Ovary (tissue), 9 donors: ENCODE data around the gene TIPARP. TPM values are rescaled to one million over a fixed set of nuclear protein-coding genes. Genes with fewer than 3 reads are reported as not detected.
"Not testable (repeated sequence)": the region's sequence is repeated elsewhere in the genome, so short reads cannot be mapped to it uniquely, and the experiment has no call there.

Source experiments
- DNase-seq, 5 donors: peaks; one replicate each; pipeline ENCODE4 v3.0.0-alpha.2; 2019 to 2020
- H3K27ac ChIP-seq, 2 donors: fragments of 200-600 bp; one replicate each; pipeline versions ENCODE4 v1.5.1 to v1.8.0; 2019 to 2022
- H3K27me3 ChIP-seq: fragments of 200-600 bp; one replicate; pipeline ENCODE4 v1.8.0; 2022
- H3K36me3 ChIP-seq: fragments of 200-600 bp; sonication (generic); one replicate; pipeline ENCODE4 v1.5.1; 2019
- H3K4me1 ChIP-seq: one replicate; pipeline ENCODE4 v1.8.1; 2013; ENCODE audit warnings: mild to moderate bottlenecking, moderate library complexity; ENCODE audit not compliant: insufficient read depth
- H3K4me3 ChIP-seq: fragments of 200-600 bp; sonication (generic); one replicate; pipeline ENCODE4 v1.5.1; 2017
- H3K9me3 ChIP-seq, 2 donors: fragments of 200-600 bp in 1 of 2; sonication (generic) in 1 of 2; one replicate each; pipeline versions ENCODE4 v1.5.1 to v1.8.1; 2013 to 2019; ENCODE audit warnings: mild to moderate bottlenecking in 1 of 2, moderate library complexity in 1 of 2
- EP300 ChIP-seq: sonication (generic); formaldehyde crosslinking; IDR thresholded peaks from one replicate; pipeline ENCODE4 v1.6.1; 2017; ENCODE audit warnings: antibody characterized with exemption
- POLR2A ChIP-seq: fragments of 450-650 bp; IDR thresholded peaks from one replicate; pipeline ENCODE4 v1.6.1; 2017; ENCODE audit warnings: antibody characterized with exemption, mild to moderate bottlenecking, moderate library complexity
- WGBS, 3 donors: extraction: QIAGEN DNeasy Blood & Tissue Kit in 1 of 3; methylation state at CpG; one replicate each; pipeline versions ENCODE4 v1.1.5 to v1.1.7; 2013 to 2017; 5-methylcytosine and 5-hydroxymethylcytosine counted together
- intact Hi-C, 4 donors: fragments of 100-400 bp; cut with DNase I; formaldehyde crosslinking; loops; one replicate each; pipeline versions ENCODE4 v1.11.0 to v1.15.1; 2022 to 2023
- polyA plus RNA-seq, 2 donors: library from polyadenylated mRNA; stranded (reverse); fragments of 200-250 nt in 1 of 2; fragments of 350-450 nt in 1 of 2; fragmentation: Illumina TruSeq in 1 of 2; extraction: RNeasy Lipid Tissue Mini Kit (QIAGEN cat#74804) in 1 of 2; gene quantifications; one replicate each; pipeline ENCODE4 v1.2.3, GENCODE V29; 2013 to 2014
- total RNA-seq, 7 donors: library from RNA; depleted of rRNA in 2 of 7; stranded (reverse); fragments of >200 nt in 2 of 7; fragmentation: NEBNext Ultra II Directional in 3 of 7; extraction: Animal tissue kit (Norgen Biotek cat#: 25700) in 3 of 7; gene quantifications; one replicate each; pipeline versions ENCODE4 v1.1.0 to v1.2.4, GENCODE V29; 2016 to 2023
- TF ChIP-seq, protein P1 (sequence below), 3 donors: fragments of 450-650 bp in 2 of 3; fragments of 200-600 bp in 1 of 3; IDR thresholded peaks; one replicate each; pipeline versions ENCODE4 v1.5.1 to v1.8.0; 2016 to 2022; ENCODE audit warnings: antibody characterized with exemption in 3 of 3, mild to moderate bottlenecking in 1 of 3
- donor health status: DM: no; HTN: no; CAD: no; lungs with moderate emphysema.
- donor health status: DM: no; HTN: no; CAD: no.
- donor health status: Bipolar disorder and iron deficiency.
- donor health status: DM: yes; HTN: yes; CAD: no.
- donor health status: DM: no; HTN: no; CAD: no.
- donor health status: DM: yes; HTN: yes; CAD: no.

Gene TIPARP
- total and polyA plus RNA-seq, 9 donors: 11.3 to 109 (median 46.1) TPM

- Histone ChIP-seq H3K27me3 (no peaks in the 10 kb centered on the region), H3K4me1 (no peaks in the 10 kb centered on the region), H3K27ac (no peak overlapping the region), H3K36me3 (no peaks in the 10 kb centered on the region), H3K4me3 (no peak overlapping the region), H3K9me3 (no peaks in the 10 kb centered on the region)
- WGBS, 3 donors: 65 to 71% (median 67%) methylated on average over 4 of the region's 4 CpGs
- intact Hi-C loops: no loop called here
- no peak for DNase-seq
- TF ChIP-seq EP300 (no peak), POLR2A (no peak)
- TF ChIP-seq, protein P1, sequence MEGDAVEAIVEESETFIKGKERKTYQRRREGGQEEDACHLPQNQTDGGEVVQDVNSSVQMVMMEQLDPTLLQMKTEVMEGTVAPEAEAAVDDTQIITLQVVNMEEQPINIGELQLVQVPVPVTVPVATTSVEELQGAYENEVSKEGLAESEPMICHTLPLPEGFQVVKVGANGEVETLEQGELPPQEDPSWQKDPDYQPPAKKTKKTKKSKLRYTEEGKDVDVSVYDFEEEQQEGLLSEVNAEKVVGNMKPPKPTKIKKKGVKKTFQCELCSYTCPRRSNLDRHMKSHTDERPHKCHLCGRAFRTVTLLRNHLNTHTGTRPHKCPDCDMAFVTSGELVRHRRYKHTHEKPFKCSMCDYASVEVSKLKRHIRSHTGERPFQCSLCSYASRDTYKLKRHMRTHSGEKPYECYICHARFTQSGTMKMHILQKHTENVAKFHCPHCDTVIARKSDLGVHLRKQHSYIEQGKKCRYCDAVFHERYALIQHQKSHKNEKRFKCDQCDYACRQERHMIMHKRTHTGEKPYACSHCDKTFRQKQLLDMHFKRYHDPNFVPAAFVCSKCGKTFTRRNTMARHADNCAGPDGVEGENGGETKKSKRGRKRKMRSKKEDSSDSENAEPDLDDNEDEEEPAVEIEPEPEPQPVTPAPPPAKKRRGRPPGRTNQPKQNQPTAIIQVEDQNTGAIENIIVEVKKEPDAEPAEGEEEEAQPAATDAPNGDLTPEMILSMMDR (IDR thresholded peaks at IDR 0.05): no peak
Observed at GRCh38 chr3:156735471-156735870, 61.1 kb downstream of the TIPARP start.

GRCh38 chr3:156737049-156737448 lies 62.7 kb downstream of the TIPARP start:
- H3K27ac ChIP-seq, H3K36me3 ChIP-seq, intact Hi-C loops, H3K27me3 ChIP-seq, H3K4me1 ChIP-seq, DNase-seq, H3K4me3 ChIP-seq, H3K9me3 ChIP-seq: not testable (repeated sequence)
- 54 to 59% (median 57%) methylated on average over 3 of the region's 3 CpGs for WGBS, 3 donors

DNA sequence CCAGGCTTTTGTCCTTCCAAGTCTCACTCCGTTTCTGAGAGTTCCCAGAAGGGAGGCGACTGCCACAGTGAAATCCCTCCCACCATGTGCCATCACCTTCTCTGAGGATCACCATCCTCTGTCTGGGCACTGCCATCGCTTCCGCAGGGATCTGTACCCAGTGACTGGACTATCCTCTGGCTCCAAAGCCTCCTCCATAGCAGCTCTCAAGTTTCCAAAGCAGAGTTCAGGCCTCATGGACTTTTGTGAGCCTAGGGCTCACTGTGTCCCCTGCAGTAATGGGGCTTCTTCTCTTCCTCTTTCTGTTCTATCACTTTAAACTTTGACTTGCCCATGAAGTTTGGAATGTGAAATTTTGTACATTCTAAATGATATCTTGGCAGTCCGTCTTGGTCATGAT lies 63.9 kb downstream of the TIPARP start:
- H3K9me3 ChIP-seq: no peaks in the 10 kb centered on the region
- no peak overlapping the region for H3K4me3 ChIP-seq
- no peaks in the 10 kb centered on the region for H3K27me3 ChIP-seq
- TF ChIP-seq POLR2A (no peak), EP300 (no peak)
- TF ChIP-seq, protein P1 (IDR thresholded peaks at IDR 0.05): no peak
- H3K36me3 ChIP-seq: no peaks in the 10 kb centered on the region
- intact Hi-C loops: no loop called here
- no peak overlapping the region for H3K27ac ChIP-seq
- DNase-seq: no peak
- WGBS, 3 donors: 72 to 77% (median 74%) methylated on average over 5 of the region's 5 CpGs
- no peaks in the 10 kb centered on the region for H3K4me1 ChIP-seq

- Histone ChIP-seq H3K4me1 (no peaks in the 10 kb centered on the region), H3K27ac (no peak overlapping the region), H3K9me3 (no peaks in the 10 kb centered on the region), H3K4me3 (no peak overlapping the region), H3K36me3 (no peaks in the 10 kb centered on the region), H3K27me3 (no peaks in the 10 kb centered on the region)
- WGBS, 3 donors: 96 to 100% (median 97%) methylated on average over 2 of the region's 2 CpGs
- no peak for TF ChIP-seq EP300
- TF ChIP-seq POLR2A: no peak
- TF ChIP-seq, protein P1 (IDR thresholded peaks at IDR 0.05): no peak
- no peak for DNase-seq
- intact Hi-C loops: no loop called here
Observed at GRCh38 chr3:156739976-156740375, 65.6 kb downstream of the TIPARP start.

DNA sequence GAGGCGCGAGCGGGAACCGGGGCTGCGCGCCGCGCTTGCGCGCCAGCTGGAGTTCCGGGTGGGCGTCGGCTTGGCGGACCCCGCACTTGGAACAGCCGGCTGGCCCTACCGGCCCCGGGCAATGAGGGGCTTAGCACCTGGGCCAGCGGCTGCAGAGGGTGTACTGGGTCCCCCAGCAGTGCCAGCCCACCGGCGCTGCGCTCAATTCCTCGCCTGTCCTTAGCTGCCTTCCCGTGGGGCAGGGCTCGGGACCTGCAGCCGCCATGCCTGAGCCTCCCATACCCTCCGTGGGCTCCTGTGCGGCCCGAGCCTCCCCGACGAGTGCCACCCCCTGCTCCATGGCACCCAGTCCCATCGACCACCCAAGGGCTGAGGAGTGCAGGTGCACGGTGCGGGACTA lies 66.2 kb downstream of the TIPARP start:
- intact Hi-C loops, H3K9me3 ChIP-seq, H3K36me3 ChIP-seq, H3K4me3 ChIP-seq, H3K27me3 ChIP-seq, H3K4me1 ChIP-seq, H3K27ac ChIP-seq, DNase-seq: not testable (repeated sequence)
- 95 to 98% (median 97%) methylated on average over 26 to 34 of the region's 34 CpGs for WGBS, 3 donors

- intact Hi-C loops: no loop called here
- no peaks in the 10 kb centered on the region for H3K4me1 ChIP-seq
- no peak overlapping the region for H3K4me3 ChIP-seq
- WGBS, 3 donors: 81 to 85% (median 82%) methylated on average over 2 of the region's 2 CpGs
- TF ChIP-seq EP300: no peak
- TF ChIP-seq, protein P1 (IDR thresholded peaks at IDR 0.05): no peak
- no peak for TF ChIP-seq POLR2A
- no peak for DNase-seq
- no peak overlapping the region for H3K27ac ChIP-seq
- no peaks in the 10 kb centered on the region for H3K36me3 ChIP-seq
- no peaks in the 10 kb centered on the region for H3K27me3 ChIP-seq
- H3K9me3 ChIP-seq: no peaks in the 10 kb centered on the region
Observed at GRCh38 chr3:156741935-156742334, 67.5 kb downstream of the TIPARP start.
